GM12878 (cell line): ENCODE results near the gene SLC34A3. TPM values are rescaled to one million over a fixed set of nuclear protein-coding genes. Genes with fewer than 3 reads are reported as not detected.
A peak's percentile ranks its signal among the peaks of the same experiment; 100 is the strongest.

ENCODE experiments used
- ATAC-seq: fragments of 200-7000 bp; cut with Tn5 transposase; 3 replicates; pipeline ENCODE4 v1.9.1; 2020; ENCODE audit warnings: mild to moderate bottlenecking, moderate library complexity
- BruUV-seq: library from RNA; stranded (reverse); fragments of 400-500 nt; replicated peaks from 2 replicates; lab custom pipeline; 2021; lab: Mats Ljungman, UMichigan
- CTCF ChIA-PET: fragments of 300-600 bp; sonication (Branson Sonifier 250); formaldehyde crosslinking; extraction: SDS; loops from one replicate; lab custom pipeline; 2021; ENCODE audit warnings: inconsistent platforms; lab: Yijun Ruan, JAX
- POLR2A ChIA-PET: fragments of 350-600 bp; formaldehyde crosslinking; extraction: SDS; loops from one replicate; lab custom pipeline; 2021; ENCODE audit warnings: inconsistent platforms; lab: Charles Lee
- RAD21 ChIA-PET: fragments of 300-600 bp; sonication (Branson Sonifier 250); formaldehyde crosslinking; loops from one replicate; lab custom pipeline; 2023; ENCODE audit warnings: antibody characterized with exemption; ENCODE audit not compliant: unreplicated experiment; lab: Charles Lee
- SMC1A ChIA-PET: fragments of 300-600 bp; sonication (Branson Sonifier 250); formaldehyde crosslinking; loops from one replicate; lab custom pipeline; 2023; ENCODE audit not compliant: unreplicated experiment, uncharacterized antibody; lab: Charles Lee
- DNase-seq: peaks from one replicate; pipeline ENCODE4 v3.0.0-alpha.2; 2011; ENCODE audit warnings: low read depth, low spot score
- FAIRE-seq: peaks from 3 replicates; lab custom pipeline; 2011; peaks lifted over from hg19 to GRCh38; lab: Jason Lieb, UNC
- H2AFZ ChIP-seq: 2 replicates; pipeline ENCODE4 v1.6.0; 2011; ENCODE audit warnings: low read depth, low read length, control low read depth; ENCODE audit not compliant: control insufficient read depth
- H3K27ac ChIP-seq: 2 replicates; pipeline ENCODE4 v1.5.1; 2011; ENCODE audit warnings: control low read depth; ENCODE audit not compliant: control insufficient read depth, insufficient read depth
- H3K27me3 ChIP-seq, 2 experiments: replicated peaks in 1 of 2; 2 replicates each; pipeline versions ENCODE4 v1.6.0 to v1.6.1; 2011; ENCODE audit warnings: low read length in 1 of 2; ENCODE audit not compliant: control insufficient read depth in 2 of 2, insufficient read depth in 2 of 2
- H3K36me3 ChIP-seq, 2 experiments: 2 replicates each; pipeline ENCODE4 v1.5.1; 2011; ENCODE audit warnings: low read length in 1 of 2; ENCODE audit not compliant: control insufficient read depth in 2 of 2, insufficient read depth in 2 of 2
- H3K4me1 ChIP-seq: 2 replicates; pipeline ENCODE4 v1.6.1; 2011; ENCODE audit warnings: mild to moderate bottlenecking, low read length, moderate library complexity, mixed read lengths; ENCODE audit not compliant: control insufficient read depth, insufficient read depth
- H3K4me2 ChIP-seq: 2 replicates; pipeline ENCODE4 v1.6.0; 2011; ENCODE audit warnings: control low read depth; ENCODE audit not compliant: control insufficient read depth, insufficient read depth
- H3K4me3 ChIP-seq: fragments of 200-600 bp; sonication (generic); 2 replicates; pipeline ENCODE4 v1.5.1; 2016
- H3K79me2 ChIP-seq: 2 replicates; pipeline ENCODE4 v1.6.0; 2011; ENCODE audit warnings: low read length; ENCODE audit not compliant: control insufficient read depth, insufficient read depth
- H3K9ac ChIP-seq: 2 replicates; pipeline ENCODE4 v1.8.0; 2011; ENCODE audit warnings: low read length, control low read depth, mixed read lengths; ENCODE audit not compliant: control insufficient read depth, insufficient read depth
- H3K9me3 ChIP-seq: replicated peaks from 3 replicates; pipeline ENCODE4 v1.5.1; 2011; ENCODE audit warnings: mild to moderate bottlenecking, low read length; ENCODE audit not compliant: control insufficient read depth, insufficient read depth
- H4K20me1 ChIP-seq: 2 replicates; pipeline ENCODE4 v1.6.0; 2011; ENCODE audit not compliant: control insufficient read depth, insufficient read depth
- NR2F1 ChIP-seq: fragments of 450-650 bp; conservative IDR thresholded peaks from 2 replicates; pipeline ENCODE4 v1.6.1; 2017; ENCODE audit warnings: mild to moderate bottlenecking
- ZNF687 ChIP-seq: fragments of 450-650 bp; IDR thresholded peaks from 2 replicates; pipeline ENCODE4 v1.6.1; 2017; ENCODE audit warnings: mild to moderate bottlenecking, moderate library complexity
- WGBS: methylation state at CpG from one replicate; pipeline ENCODE4 v1.1.6; 2016; ENCODE audit warnings: low lambda C conversion rate; ENCODE audit not compliant: insufficient replicate concordance, insufficient coverage; ENCODE audit errors: missing lambda C conversion rate; 5-methylcytosine and 5-hydroxymethylcytosine counted together
- in situ Hi-C: fragments of 300-500 bp; cut with MboI; formaldehyde crosslinking; loops from 9 replicates; pipeline ENCODE4 v1.14.3; 2018; ENCODE audit warnings: mixed read lengths
- intact Hi-C: fragments of 100-400 bp; cut with micrococcal nuclease; formaldehyde crosslinking; loops from one replicate; pipeline ENCODE4 v1.14.2; 2022; ENCODE audit not compliant: unreplicated experiment
- polyA plus RNA-seq, 11 experiments: library from polyadenylated mRNA; depleted of rRNA in 4 of 11; unstranded in 6 of 11; stranded (reverse) in 5 of 11; fragments of >200 nt; fragmentation: Nextera tagmentation in 4 of 11; fragmentation: Illumina TruSeq in 1 of 11; extraction: Ambion mirVana in 4 of 11; extraction: Trizol in 1 of 11; gene quantifications; 1 replicate in 1 of 11; 2 replicates in 10 of 11; pipeline versions ENCODE4 v1.2.1 to v1.2.3, GENCODE V29; 2011 to 2016; ENCODE audit warnings: inconsistent platforms in 2 of 11, missing spikeins in 2 of 11, low read depth in 1 of 11
- total RNA-seq, 4 experiments: library from RNA; depleted of rRNA in 3 of 4; stranded (reverse); fragments of >200 nt in 3 of 4; fragmentation: Illumina TruSeq in 1 of 4; extraction: Trizol in 1 of 4; gene quantifications; 2 replicates each; pipeline versions ENCODE4 v1.2.1 to v1.2.3, GENCODE V29; 2013 to 2021

Gene SLC34A3
- total and polyA plus RNA-seq, 10 of the 15 experiments (the other 5 are each of a cell fraction or from before 2014, with no cell fraction given), result not detected

GRCh38 chr9:137224830-137225694 is 5.6 kb upstream of the SLC34A3 start, which contains the start of gene CYSRT1:
Gene CYSRT1, plus strand, starts transcription at chr9:137225174. Its CDS starts 448 bp downstream, at chr9:137225622.
- H3K27ac ChIP-seq, result peak within 1 kb of the TSS; percentile 73
- H4K20me1 ChIP-seq, result no peaks in the 10 kb centered on the region
- intact Hi-C loops, result loop anchor here (5.0 to 10.0 kb wide), 2 partner anchors 38 to 180 kb away; partner anchors contain the start of genes ANAPC2, NPDC1 and SSNA1
- peak within 1 kb of the TSS; percentile 85 for H3K4me2 ChIP-seq
- CTCF ChIA-PET, result interaction anchor here (0.8 to 6.4 kb wide), 7 partner anchors 14 to 176 kb away, joined by 3 to 52 read pairs (median 13); partner anchors contain the start of genes ANAPC2, SAPCD2, SSNA1 and TUBB4B
- TF ChIP-seq NR2F1 (0 out of 2 replicates have a peak, but pooled peaks have one; percentile 33), ZNF687 (no peak)
- no peaks in the 10 kb centered on the region for H3K27me3 ChIP-seq
- no peaks in the 10 kb centered on the region for H3K79me2 ChIP-seq
- H3K36me3 ChIP-seq, result no peaks in the 10 kb centered on the region
- peak within 1 kb of the TSS; percentile 79 for H3K9ac ChIP-seq
- SMC1A ChIA-PET, result interaction anchor here (0.6 to 3.3 kb wide), 8 partner anchors 12 to 129 kb away, joined by 3 to 18 read pairs (median 3); partner anchors contain the start of gene TPRN
- RAD21 ChIA-PET, result interaction anchor here (0.8 to 3.5 kb wide), 8 partner anchors 12 to 157 kb away, joined by 3 to 34 read pairs (median 4); no protein-coding TSS in a partner anchor
- peaks cover 16% of the 10 kb centered on the region for H3K4me1 ChIP-seq
- DNase-seq (no peak), FAIRE-seq (no peak), ATAC-seq (no peak)
- WGBS, result 27% methylated on average over 22 of the region's 23 CpGs
- peak within 1 kb of the TSS; percentile 85; the same call in 1 of the 2 replicates for H2AFZ ChIP-seq
- no TSS peak for BruUV-seq
- H3K4me3 ChIP-seq, result peak within 1 kb of the TSS; percentile 93
- POLR2A ChIA-PET, result interaction anchor here (0.9 to 5.5 kb wide), 11 partner anchors 10 to 154 kb away, joined by 3 to 68 read pairs (median 6); partner anchors contain the start of genes ANAPC2, NDOR1, SAPCD2 and SSNA1
- in situ Hi-C loops, result loop anchor here (5.0 kb wide), 1 partner anchor 103 kb away; no protein-coding TSS in a partner anchor
- H3K9me3 ChIP-seq, result no peaks in the 10 kb centered on the region
